NCI-H460 (cell line): ENCODE data around the gene WDR3. TPM values are rescaled to one million over a fixed set of nuclear protein-coding genes. Genes with fewer than 3 reads are reported as not detected.

Experiments
- total RNA-seq: library from RNA; depleted of rRNA; stranded (reverse); fragments of >200 nt; shearing (Covaris generic); gene quantifications from 2 replicates; pipeline ENCODE4 v1.2.3, GENCODE V29; 2014; rRNA removed

WDR3 gene
- total RNA-seq, 1 experiment from 2014 or later: 28.4 TPM

Other genes with a start within 250 kb of the WDR3 start
- 16.5 and 18.6 TPM in 2 replicates for gene GDAP2, start 118 bp upstream of the WDR3 start, total RNA-seq